ENCODE results near the gene TMBIM6.
"Not testable (repeated sequence)": the region's sequence is repeated elsewhere in the genome, so short reads cannot be mapped to it uniquely, and the experiment has no call there.

The TMBIM6 gene

GRCh38 chr12:49730568-49731101, 10.7 kb upstream of the TMBIM6 start:
- DNase-seq: no peak

GRCh38 chr12:49733219-49734017, 7.9 kb upstream of the TMBIM6 start:
- no peak for DNase-seq

- not testable (repeated sequence) for DNase-seq
These were observed 6.5 kb upstream of the TMBIM6 start for GRCh38 chr12:49734900-49735299.

GRCh38 chr12:49738721-49739120, 2.6 kb upstream of the TMBIM6 start:
- DNase-seq: not testable (repeated sequence)

DNA sequence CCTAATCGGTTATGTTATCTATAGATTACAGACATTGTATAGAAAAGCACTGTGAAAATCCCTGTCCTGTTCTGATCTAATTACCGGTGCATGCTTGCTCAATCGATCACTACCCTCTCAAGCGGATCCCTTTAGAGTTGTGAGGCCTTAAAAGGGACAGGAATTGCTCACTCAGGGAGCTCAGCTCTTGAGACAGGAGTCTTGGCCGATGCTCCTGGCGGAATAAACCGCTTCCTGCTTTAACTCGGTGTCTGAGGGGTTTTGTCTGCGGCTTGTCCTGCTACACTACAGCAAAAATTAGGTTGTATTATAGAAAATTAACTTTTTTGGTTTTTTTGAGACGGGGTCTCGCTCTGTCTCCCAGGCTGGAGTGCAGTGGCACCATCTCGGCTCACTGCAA, 1.1 kb upstream of the TMBIM6 start:
- not testable (repeated sequence) for DNase-seq

- DNase-seq: peak; percentile 52
These were observed 694 bp downstream of the TMBIM6 start for GRCh38 chr12:49741882-49742620.

DNA sequence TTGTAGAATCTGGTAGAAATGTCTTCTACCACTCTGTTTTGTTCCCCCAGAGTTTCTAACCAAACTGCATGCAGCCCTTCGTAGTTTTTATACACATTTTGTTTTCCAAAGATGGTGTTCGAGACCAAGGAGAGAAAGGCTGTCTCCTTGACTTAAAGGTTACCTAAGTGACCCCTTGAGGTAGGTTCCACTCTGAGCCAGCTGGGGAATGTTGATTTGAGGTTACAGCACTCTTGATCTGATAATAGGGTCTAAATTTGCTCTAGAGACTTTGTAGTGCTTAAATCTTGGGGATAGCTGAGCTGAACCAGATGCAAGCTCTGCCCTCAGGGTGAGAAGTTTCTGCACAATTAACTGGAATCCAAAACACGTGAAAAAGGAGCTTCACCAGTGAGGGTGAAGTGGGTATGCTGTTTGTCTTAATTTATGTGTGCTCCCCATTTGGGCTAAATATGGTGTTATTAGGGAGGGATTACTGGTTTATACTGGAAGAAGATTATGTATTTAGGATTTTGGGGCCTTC, 3.1 kb downstream of the TMBIM6 start:
- no peak for DNase-seq

DNA sequence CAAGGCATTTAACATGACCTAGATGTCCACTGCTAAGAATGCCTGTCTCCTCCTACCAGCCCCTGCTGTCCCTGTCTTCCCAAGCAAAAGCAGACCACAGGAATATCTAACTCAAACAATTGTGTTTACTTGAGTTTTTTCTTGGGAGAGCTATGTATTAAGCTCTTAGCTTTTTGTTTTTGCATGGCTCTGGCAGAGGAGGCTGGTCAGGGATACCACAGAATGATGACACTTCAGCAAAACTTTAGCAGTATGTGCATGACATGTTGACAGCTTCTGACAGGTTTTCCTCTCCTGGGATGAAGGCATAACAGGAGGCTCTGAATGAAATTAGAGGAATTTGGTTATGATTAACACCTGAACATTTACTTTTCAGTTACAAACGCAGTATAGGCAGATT, 6.9 kb downstream of the TMBIM6 start:
- DNase-seq: no peak

- DNase-seq: no peak
These were observed 7.4 kb downstream of the TMBIM6 start for GRCh38 chr12:49748800-49749199.

GRCh38 chr12:49750027-49750995, 9.0 kb downstream of the TMBIM6 start:
- no peak for DNase-seq

GRCh38 chr12:49750996-49751393, 9.6 kb downstream of the TMBIM6 start:
- DNase-seq: no peak

GRCh38 chr12:49761677-49762467, 20.5 kb downstream of the TMBIM6 start:
- DNase-seq: no peak

DNA sequence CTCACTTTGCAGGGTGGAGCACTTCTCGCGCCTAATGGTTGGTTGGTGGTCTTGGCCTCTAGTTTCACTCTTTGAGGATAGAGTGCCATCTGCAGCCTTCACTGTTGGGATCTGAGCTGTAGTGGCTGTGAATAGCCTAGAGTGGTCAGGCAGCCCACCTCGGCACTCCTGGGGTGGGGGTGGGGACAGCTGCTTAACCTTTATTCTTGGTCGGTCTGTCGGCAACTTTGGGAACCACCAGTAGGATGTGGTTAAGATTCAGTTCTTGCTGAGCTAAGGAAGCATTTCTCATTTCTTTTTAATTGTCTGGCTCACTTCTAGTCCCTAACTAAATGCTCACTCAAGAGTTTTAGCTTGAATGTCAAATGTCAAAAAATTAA, 21.1 kb downstream of the TMBIM6 start:
- DNase-seq: no peak

DNA sequence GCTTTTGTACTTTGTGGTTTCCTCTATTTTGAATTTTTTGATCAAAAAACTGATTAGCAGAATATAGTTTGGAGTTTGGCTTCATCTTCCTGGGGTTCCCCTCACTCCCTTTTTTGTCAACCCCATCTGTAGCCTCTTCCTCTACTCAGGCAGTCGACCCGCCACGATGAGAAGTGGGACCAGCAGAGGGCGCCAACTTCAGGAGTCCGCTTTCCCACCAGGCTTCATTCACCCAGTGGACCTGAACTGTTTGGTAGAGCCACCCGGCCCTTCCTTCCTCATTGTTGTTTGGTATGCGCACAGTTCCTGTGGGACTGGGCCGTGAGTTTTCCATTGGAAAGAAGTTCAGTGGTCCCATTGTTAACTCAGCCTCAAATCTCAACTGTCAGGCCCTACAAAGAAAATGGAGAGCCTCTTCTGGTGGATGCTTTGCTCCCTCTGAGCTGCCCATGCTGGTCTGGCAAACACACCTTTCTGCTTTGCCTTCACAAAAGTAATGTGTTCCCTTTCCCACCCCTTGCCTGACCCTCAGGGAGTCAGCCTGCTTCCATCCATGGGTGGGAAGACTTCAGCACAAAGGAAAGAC, 21.7 kb downstream of the TMBIM6 start:
- DNase-seq: no peak

GRCh38 chr12:49764126-49764525, 22.8 kb downstream of the TMBIM6 start:
- no peak for DNase-seq

DNA sequence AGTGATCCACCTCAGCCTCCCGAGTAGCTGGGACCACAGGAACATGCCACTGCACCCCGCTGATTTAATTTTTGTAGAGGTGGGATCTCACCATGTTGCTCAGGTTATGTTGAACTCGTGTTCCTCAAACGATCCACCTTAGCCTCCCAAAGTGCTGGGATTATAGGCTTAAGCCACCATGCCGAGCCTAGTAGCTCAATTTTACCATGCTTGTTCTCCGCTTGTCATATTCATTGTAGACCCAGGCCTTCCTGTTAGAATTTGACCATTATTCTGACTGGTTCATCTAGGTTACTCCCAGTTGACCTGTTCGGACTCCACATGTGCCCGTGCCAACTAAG, 24.7 kb downstream of the TMBIM6 start:
- no peak for DNase-seq

GRCh38 chr12:49767333-49767732, 26.0 kb downstream of the TMBIM6 start:
- DNase-seq: no peak

DNA sequence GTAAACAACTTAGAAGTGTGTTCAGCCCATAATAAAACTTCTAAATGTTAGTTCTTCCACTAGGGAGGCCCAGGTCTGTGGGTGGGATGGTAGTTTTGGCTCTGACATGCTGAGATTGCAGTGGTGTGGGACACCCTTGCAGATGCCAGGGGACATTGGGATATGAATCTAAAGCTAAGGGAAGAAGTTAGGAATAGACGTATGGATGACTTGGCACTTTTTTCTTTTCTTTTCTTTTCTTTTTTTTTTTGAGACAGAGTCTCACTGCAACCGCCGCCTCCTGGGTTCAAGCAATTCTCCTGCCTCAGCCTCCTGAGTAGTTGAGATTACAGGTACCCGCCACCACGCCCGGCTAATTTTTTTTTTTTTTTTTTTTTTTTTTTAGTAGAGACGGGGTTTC, 31.7 kb downstream of the TMBIM6 start:
- DNase-seq: not testable (repeated sequence)

- DNase-seq: peak; percentile 53
These were observed 35.1 kb downstream of the TMBIM6 start for GRCh38 chr12:49776413-49776812.

GRCh38 chr12:49776858-49777257, 35.5 kb downstream of the TMBIM6 start:
- no peak for DNase-seq

DNA sequence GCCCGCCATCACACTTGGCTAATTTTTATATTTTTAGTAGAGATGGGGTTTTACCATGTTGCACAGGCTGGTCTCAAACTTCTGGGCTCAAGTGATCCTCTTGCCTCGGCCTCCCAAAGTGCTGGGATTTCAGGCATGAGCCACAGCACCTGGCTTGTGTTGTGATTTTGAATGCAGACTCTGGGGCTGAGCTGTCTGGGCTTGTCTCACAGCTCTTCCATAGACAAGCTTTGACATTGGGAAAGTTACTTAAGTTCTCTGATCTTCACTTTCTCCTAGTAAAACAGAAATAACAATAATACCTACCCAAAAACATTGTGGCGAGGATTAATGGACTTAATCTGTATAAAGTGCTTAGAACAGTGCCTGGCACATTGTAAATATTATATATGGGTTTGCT, 36.0 kb downstream of the TMBIM6 start:
- DNase-seq: no peak
